Sigmoid colon (tissue), 4 donors: ENCODE results near the gene GFM1.

Experiments used
- CTCF ChIP-seq, 4 experiments: fragments of 450-650 bp in 3 of 4; fragments of 200-600 bp in 1 of 4; IDR thresholded peaks; one replicate each; pipeline ENCODE4 v1.5.1; 2016 to 2019; ENCODE audit warnings: antibody characterized with exemption in 4 of 4, mild to moderate bottlenecking in 3 of 4, moderate library complexity in 2 of 4
- EP300 ChIP-seq, 4 donors: sonication (generic); formaldehyde crosslinking; IDR thresholded peaks; one replicate each; pipeline ENCODE4 v1.6.1; 2017; ENCODE audit warnings: antibody characterized with exemption in 4 of 4
- POLR2A ChIP-seq, 2 donors: fragments of 450-650 bp; IDR thresholded peaks; one replicate each; pipeline ENCODE4 v1.6.1; 2016; ENCODE audit warnings: antibody characterized with exemption in 2 of 2, mild to moderate bottlenecking in 2 of 2, moderate library complexity in 2 of 2

GRCh38 chr3:158640646-158641045, 3.7 kb upstream of the GFM1 start:
- TF ChIP-seq POLR2A (IDR thresholded peaks at IDR 0.05) (no peak), CTCF (IDR thresholded peaks at IDR 0.05) (no peak), EP300 (IDR thresholded peaks at IDR 0.05) (no peak)
